Suppressor macrophage (primary cell): Measurements from ENCODE around the gene HIKESHI.

ENCODE experiments used
- DNase-seq, 4 experiments: peaks; one replicate each; pipeline ENCODE4 v3.0.0-alpha.2; 2020 to 2022

The HIKESHI gene

GRCh38 chr11:86380295-86381059 is 78.4 kb downstream of the HIKESHI start:
- DNase-seq, result no peak

DNA sequence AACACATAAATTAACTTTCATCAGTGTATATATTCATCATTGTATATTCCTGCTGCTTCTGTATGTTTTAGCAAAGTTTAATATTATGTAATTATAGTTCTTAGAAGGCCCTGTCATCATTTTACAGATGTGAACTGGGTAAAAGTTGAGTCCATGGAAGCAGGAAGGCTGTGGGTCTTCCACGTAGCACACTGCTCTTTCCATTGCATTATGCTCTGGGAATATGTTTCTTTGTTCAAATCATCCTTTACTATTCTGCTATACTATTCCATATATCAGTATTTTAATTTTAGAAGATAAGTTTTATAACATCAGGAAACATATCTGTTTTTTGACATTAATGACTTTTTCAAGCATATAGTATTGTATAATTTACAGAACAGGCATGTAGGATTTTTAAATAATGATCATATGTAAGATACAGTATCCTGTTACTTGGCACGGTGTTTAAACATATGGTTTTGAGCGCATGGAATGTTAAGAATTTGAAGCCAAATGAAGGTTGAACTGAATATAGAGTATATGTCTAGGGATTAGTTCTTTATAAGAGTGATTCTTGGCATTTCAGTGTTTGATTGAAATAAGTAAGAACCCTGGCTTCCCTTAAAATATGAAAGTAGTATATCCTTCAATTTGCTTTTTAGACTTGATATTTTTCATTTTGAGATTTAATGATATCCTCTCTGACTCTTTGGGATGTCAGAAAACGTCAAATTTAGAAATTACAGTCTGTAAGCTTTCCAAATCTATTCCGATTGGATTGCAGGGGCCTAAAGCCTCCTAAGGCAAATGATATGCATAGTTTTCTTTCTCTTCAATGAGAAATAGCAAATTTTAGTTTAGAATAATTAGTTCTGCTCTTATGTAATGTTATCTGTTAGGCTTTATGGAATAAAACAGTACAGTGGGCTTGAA is 81.3 kb downstream of the HIKESHI start:
- DNase-seq, result no peak

DNA sequence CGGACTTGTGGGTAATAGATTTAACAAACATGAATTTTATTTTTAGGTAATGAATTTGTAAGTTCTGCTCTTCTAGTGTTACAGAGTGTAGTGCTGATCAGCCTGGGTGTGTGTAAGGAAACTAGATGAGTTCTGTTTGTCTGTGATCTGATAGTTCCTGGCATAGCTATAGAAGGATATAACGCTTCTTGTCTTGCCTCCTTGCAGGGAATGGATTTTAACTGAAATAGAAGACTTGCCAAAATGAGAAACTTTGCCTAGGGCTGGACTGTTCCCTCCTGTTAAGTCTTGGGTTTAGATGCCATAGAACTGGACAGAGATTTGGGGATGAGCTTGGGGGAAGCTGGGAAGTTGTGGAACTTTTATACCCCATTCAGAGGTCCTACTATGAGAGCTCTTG is 84.2 kb downstream of the HIKESHI start:
- DNase-seq, result no peak

DNA sequence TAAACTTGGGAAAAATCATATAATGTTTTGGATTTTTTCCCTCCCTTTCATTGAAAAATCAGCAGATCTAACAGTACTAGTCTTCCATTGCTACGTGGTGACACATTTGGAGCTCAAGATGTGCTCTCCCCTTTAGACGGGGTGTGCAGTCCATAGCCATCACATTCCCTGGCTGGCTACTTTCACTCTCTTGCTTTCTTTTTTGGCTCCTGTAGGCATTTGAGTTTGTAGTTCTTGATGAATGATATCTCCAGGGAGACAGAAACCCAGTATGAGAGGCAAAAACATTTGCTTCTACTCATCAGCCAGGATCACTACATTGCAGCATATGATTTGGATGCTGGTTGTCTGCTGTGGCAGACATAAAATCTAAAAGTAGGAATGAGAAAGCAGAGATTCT is 84.7 kb downstream of the HIKESHI start:
- no peak for DNase-seq

- no peak for DNase-seq
Measured at GRCh38 chr11:86388198-86388597, 86.2 kb downstream of the HIKESHI start.

GRCh38 chr11:86390487-86390886 is 88.4 kb downstream of the HIKESHI start:
- no peak for DNase-seq

GRCh38 chr11:86395061-86395551 is 93.1 kb downstream of the HIKESHI start:
- DNase-seq, result no peak
